Gastrocnemius medialis (tissue), 4 donors: ENCODE results near the gene SPEM1.

Source experiments
- CTCF ChIP-seq, 5 experiments: fragments of 450-650 bp in 3 of 5; fragments of 200-600 bp in 2 of 5; sonication (generic) in 2 of 5; IDR thresholded peaks in 4 of 5; conservative IDR thresholded peaks in 1 of 5; 1 replicate in 4 of 5; 2 replicates in 1 of 5; pipeline ENCODE4 v1.5.1; 2016 to 2019; ENCODE audit warnings: antibody characterized with exemption in 5 of 5, mild to moderate bottlenecking in 3 of 5, moderate library complexity in 3 of 5
- POLR2A ChIP-seq, 2 donors: fragments of 450-650 bp; IDR thresholded peaks; one replicate each; pipeline ENCODE4 v1.6.1; 2017; ENCODE audit warnings: antibody characterized with exemption in 2 of 2, mild to moderate bottlenecking in 2 of 2, moderate library complexity in 2 of 2

GRCh38 chr17:7382901-7383300 is 37.2 kb upstream of the SPEM1 start:
- no peak for TF ChIP-seq POLR2A (IDR thresholded peaks at IDR 0.05)
- no peak for TF ChIP-seq CTCF (IDR thresholded peaks at IDR 0.05 in 4 of 5, conservative IDR thresholded peaks at IDR 0.05 in 1 of 5)
